PC-3 (cell line): Measurements from ENCODE around the gene CDSN.

Experiments
- CTCF ChIP-seq: fragments of 300-600 bp; sonication (generic); conservative IDR thresholded peaks from 2 replicates; pipeline ENCODE4 v1.5.1; 2017; ENCODE audit warnings: antibody characterized with exemption, low read depth, mild to moderate bottlenecking, low read length
- EZH2 ChIP-seq: fragments of 300-600 bp; sonication (generic); IDR thresholded peaks from one replicate; pipeline ENCODE4 v1.6.1; 2017; ENCODE audit warnings: antibody characterized with exemption, mild to moderate bottlenecking, low read length; ENCODE audit not compliant: unreplicated experiment
- EZH2phosphoT487 ChIP-seq: fragments of 300-600 bp; sonication (generic); IDR thresholded peaks from 2 replicates; pipeline ENCODE4 v1.6.1; 2018; ENCODE audit warnings: mild to moderate bottlenecking, antibody characterized with exemption, low read length, borderline replicate concordance

GRCh38 chr6:31116661-31117385, 3.4 kb downstream of the CDSN start:
- no peak for TF ChIP-seq CTCF
- TF ChIP-seq EZH2 = no peak
- no peak for TF ChIP-seq EZH2phosphoT487
